GM13977 (cell line): ENCODE results near the gene EXOC6.

Source experiments
- DNase-seq: peaks from one replicate; pipeline ENCODE4 v3.0.0; 2012; ENCODE audit warnings: low spot score
- in situ Hi-C: fragments of 300-500 bp; cut with MboI; formaldehyde crosslinking; loops from one replicate; pipeline ENCODE4 v1.12.0; 2022; ENCODE audit warnings: low sequenced_read_pairs, low pct_unique_long_range_greater_than_20kb, mixed read lengths, inconsistent platforms; ENCODE audit not compliant: unreplicated experiment
- TF ChIP-seq, protein P1 (sequence below): IDR thresholded peaks from 2 replicates; pipeline ENCODE4 v1.5.1; 2012; ENCODE audit warnings: mild to moderate bottlenecking, control low read depth; ENCODE audit not compliant: insufficient read depth; ENCODE audit errors: extremely low read depth, missing control alignments

The EXOC6 gene

DNA sequence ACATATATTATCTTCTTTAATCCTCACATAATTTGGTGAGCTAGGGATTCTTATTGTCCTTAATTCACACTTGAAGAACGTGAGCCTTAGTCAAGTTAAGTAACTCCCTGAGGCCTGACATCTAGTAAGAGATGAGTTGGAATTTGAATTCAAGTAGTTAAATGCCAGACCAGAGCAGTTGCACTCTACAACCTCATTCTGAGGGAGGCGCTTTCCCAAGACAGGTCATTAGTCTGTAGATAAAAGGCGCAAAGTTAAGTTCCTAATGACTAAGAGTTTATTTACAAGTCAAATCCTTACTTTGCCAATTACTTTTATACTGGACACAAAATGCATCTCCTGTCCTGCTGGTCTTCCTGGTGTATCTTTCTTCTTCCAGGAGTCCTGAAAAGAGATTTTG, 3.6 kb upstream of the EXOC6 start:
- in situ Hi-C loops, result no loop called here
- no peak for DNase-seq
- TF ChIP-seq, protein P1, sequence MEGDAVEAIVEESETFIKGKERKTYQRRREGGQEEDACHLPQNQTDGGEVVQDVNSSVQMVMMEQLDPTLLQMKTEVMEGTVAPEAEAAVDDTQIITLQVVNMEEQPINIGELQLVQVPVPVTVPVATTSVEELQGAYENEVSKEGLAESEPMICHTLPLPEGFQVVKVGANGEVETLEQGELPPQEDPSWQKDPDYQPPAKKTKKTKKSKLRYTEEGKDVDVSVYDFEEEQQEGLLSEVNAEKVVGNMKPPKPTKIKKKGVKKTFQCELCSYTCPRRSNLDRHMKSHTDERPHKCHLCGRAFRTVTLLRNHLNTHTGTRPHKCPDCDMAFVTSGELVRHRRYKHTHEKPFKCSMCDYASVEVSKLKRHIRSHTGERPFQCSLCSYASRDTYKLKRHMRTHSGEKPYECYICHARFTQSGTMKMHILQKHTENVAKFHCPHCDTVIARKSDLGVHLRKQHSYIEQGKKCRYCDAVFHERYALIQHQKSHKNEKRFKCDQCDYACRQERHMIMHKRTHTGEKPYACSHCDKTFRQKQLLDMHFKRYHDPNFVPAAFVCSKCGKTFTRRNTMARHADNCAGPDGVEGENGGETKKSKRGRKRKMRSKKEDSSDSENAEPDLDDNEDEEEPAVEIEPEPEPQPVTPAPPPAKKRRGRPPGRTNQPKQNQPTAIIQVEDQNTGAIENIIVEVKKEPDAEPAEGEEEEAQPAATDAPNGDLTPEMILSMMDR, result no peak

DNA sequence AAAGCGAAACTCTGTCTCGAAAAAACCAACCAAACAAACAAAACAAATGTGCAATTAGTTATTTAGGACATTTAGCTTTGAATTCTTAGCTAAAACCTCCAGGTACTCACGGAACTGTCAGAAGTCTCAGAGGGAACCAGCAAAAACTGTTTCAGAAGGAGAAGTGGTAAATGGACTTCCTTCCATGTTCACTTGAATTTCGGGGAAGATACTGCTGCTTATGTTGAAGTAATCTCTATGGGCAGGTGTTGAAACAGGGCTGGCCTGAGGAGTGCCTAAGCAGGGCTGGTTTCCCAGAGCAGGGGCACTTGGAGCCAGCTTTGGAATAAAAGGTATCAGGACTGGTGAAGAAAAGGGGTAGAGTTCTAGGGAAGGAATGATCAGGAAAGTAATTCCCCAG, 2.4 kb upstream of the EXOC6 start:
- DNase-seq, result no peak
- in situ Hi-C loops, result no loop called here
- TF ChIP-seq, protein P1, result no peak

DNA sequence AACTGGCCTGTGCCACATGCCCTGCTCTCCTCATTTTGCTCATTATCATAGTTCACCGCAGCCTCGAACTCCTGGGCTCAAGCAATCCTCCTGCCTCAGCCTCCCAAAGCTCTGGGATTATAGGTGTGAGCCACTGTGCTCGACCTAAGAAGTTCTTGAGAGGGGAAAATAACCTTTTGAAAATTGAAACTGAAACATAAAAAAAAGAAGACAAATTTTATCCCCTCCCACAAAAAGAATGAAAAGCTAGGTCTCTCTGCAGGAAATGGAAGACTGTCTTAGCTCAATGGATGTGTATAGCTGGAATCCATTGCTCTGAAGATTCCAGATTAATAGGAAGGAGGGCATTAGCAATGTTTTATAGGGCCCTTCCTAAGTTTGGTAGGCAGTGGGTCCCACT, 2.0 kb upstream of the EXOC6 start:
- in situ Hi-C loops, result no loop called here
- TF ChIP-seq, protein P1, result no peak
- no peak for DNase-seq

DNA sequence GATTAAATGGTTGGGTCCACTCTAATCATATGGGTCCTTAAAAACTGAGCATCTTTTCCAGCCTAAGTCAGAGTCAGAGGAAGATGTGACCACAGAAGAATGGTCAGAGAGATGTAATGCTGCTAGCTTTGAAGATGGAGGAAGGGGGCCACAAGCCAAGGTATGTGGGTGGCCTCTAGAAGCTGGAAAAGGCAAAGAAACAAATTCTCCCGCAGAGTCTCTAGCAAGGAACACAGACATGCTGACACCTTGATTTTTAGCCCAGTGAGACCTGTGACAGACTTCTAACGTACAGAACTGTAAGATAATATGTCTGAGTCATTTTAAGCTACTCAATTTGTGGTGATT, 1.5 kb upstream of the EXOC6 start:
- no peak for DNase-seq

DNA sequence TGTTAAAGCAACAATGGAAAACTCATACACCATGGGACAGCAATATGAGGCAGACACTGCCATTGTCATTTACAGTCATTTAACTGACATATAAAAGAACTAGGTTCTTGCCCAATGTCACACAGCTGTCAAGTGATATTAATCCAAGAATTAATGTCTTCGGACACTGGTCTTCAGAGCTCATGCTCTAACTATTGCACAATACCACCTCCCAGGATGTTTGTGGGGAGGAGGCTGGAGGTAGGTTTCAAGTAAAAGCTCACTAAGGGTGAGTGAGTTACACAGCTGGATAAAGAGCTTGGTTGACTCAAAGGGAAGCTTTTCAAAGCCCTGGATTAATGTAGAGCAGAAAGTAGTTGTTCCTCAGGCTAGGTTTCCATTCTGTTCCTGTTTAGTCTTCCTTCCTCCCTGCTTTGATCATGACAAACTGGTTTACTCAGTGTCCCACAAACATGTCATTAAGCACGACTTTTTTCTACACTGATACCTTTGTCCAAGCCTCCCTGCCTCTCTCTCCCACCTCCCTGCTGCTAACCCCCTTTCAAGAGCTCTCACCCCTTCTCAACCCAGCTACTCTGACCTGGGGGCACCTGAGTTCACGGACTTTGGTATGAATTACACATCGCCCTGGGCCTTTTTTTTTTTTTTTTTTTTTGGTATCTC, 987 bp upstream of the EXOC6 start:
- TF ChIP-seq, protein P1, result no peak
- in situ Hi-C loops, result no loop called here
- no peak for DNase-seq

More for the DNA sequence above, 1.5 kb upstream of the EXOC6 start:
- in situ Hi-C loops, result no loop called here
- TF ChIP-seq, protein P1, result no peak

DNA sequence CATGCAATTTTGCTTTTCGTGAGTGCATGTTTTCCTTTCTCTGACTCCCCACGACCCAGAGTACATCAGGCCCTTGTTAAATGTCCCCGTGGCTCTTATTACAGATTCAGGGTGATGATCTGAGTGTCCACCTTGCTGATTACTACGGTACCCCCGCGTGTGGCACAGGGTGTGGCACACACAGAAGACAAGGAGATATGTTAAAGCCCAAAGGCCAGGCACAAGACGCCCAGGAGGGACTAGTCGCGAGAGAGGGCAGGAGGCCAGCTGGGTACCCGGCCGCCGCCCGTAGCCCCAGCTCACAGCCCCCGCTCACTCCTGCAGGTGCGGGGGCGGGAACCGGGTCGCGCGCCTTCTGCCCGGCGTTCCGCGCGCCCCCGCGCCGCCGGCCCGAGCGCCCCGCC, 281 bp upstream of the EXOC6 start:
- in situ Hi-C loops, result no loop called here
- TF ChIP-seq, protein P1, result no peak
- DNase-seq, result no peak

DNA sequence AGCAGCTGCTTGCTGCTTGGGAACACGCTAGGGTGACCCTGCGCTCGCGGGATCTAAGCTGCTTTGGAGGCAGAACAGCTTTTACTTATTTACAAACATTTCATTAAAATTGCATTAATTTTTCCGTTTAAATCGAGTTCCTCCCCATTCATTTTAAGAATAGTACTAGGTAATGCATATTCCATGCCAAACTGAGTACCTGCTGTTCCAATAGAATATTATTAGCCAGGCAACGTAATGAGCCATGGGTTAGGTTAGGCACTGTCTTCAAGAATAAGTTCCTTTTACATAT, 860 bp downstream of the EXOC6 start:
- in situ Hi-C loops, result no loop called here
- DNase-seq, result no peak
- TF ChIP-seq, protein P1, result no peak
